Caco-2 (cell line): ENCODE results near the gene PMF1. TPM values are rescaled to one million over a fixed set of nuclear protein-coding genes. Genes with fewer than 3 reads are reported as not detected.

ENCODE experiments used
- BruUV-seq: library from RNA; stranded (reverse); fragments of 400-500 nt; replicated peaks from 2 replicates; lab custom pipeline; 2021; lab: Mats Ljungman, UMichigan
- CTCF ChIA-PET: fragments of 300-600 bp; sonication (Branson Sonifier 250); formaldehyde crosslinking; loops from one replicate; lab custom pipeline; 2022; ENCODE audit warnings: antibody characterized with exemption; lab: Charles Lee
- POLR2A ChIA-PET: fragments of 300-600 bp; sonication (Branson Sonifier 250); formaldehyde crosslinking; loops from one replicate; lab custom pipeline; 2022; ENCODE audit warnings: antibody characterized with exemption; lab: Charles Lee
- DNase-seq, 2 experiments: peaks; one replicate each; pipeline versions ENCODE4 v3.0.0 to v3.0.0-alpha.2; 2020 to 2022
- H3K27me3 ChIP-seq: replicated peaks from 2 replicates; pipeline ENCODE4 v1.6.0; 2011; ENCODE audit warnings: low read length; ENCODE audit not compliant: control insufficient read depth, insufficient read depth
- H3K36me3 ChIP-seq: 2 replicates; pipeline ENCODE4 v1.5.1; 2011; ENCODE audit warnings: low read length; ENCODE audit not compliant: control insufficient read depth, insufficient read depth
- H3K4me1 ChIP-seq: fragments of 250-450 bp; sonication (Bioruptor Pico); 2 replicates; pipeline ENCODE4 v1.5.1; 2020; ENCODE audit warnings: mild to moderate bottlenecking
- H3K4me3 ChIP-seq: 2 replicates; pipeline ENCODE4 v1.5.1; 2011; ENCODE audit warnings: low read depth, mild to moderate bottlenecking, control low read depth, low read length
- H3K9me3 ChIP-seq: fragments of 250-450 bp; sonication (Bioruptor Pico); 2 replicates; pipeline ENCODE4 v1.5.1; 2020; ENCODE audit warnings: mild to moderate bottlenecking, moderate library complexity
- H3K27ac Mint-ChIP-seq: one replicate; pipeline ENCODE4 v1.8.0; 2022; ENCODE audit warnings: mixed read lengths; ENCODE audit not compliant: unreplicated experiment
- H3K27me3 Mint-ChIP-seq: one replicate; pipeline ENCODE4 v1.8.0; 2022; ENCODE audit warnings: mixed read lengths; ENCODE audit not compliant: insufficient read depth, unreplicated experiment
- H3K36me3 Mint-ChIP-seq: one replicate; pipeline ENCODE4 v1.8.0; 2022; ENCODE audit warnings: mild to moderate bottlenecking, mixed read lengths; ENCODE audit not compliant: insufficient read depth, unreplicated experiment
- H3K4me1 Mint-ChIP-seq: one replicate; pipeline ENCODE4 v1.8.0; 2022; ENCODE audit warnings: low read depth, mixed read lengths; ENCODE audit not compliant: unreplicated experiment
- H3K4me3 Mint-ChIP-seq: one replicate; pipeline ENCODE4 v1.8.0; 2022; ENCODE audit warnings: mild to moderate bottlenecking, moderate library complexity, mixed read lengths; ENCODE audit not compliant: unreplicated experiment
- H3K9me3 Mint-ChIP-seq: one replicate; pipeline ENCODE4 v1.8.0; 2022; ENCODE audit warnings: mixed read lengths; ENCODE audit not compliant: unreplicated experiment
- intact Hi-C: fragments of 100-400 bp; cut with micrococcal nuclease; formaldehyde crosslinking; loops from one replicate; pipeline ENCODE4 v1.10.0; 2022; ENCODE audit not compliant: unreplicated experiment
- total RNA-seq: library from RNA; stranded (reverse); gene quantifications from 2 replicates; pipeline ENCODE4 v1.2.3, GENCODE V29; 2022
- TF ChIP-seq, protein P1 (sequence below), 2 experiments: fragments of 200-600 bp in 1 of 2; IDR thresholded peaks; 1 replicate in 1 of 2; 2 replicates in 1 of 2; pipeline versions ENCODE4 v1.5.1 to v1.8.0; 2011 to 2022; ENCODE audit warnings: antibody characterized with exemption in 1 of 2, control low read depth in 1 of 2, inconsistent platforms in 1 of 2, low read depth in 1 of 2, low read length in 1 of 2, mild to moderate bottlenecking in 1 of 2, moderate library complexity in 1 of 2; ENCODE audit not compliant: insufficient read depth in 1 of 2, severe bottlenecking in 1 of 2, unreplicated experiment in 1 of 2

The PMF1 gene
- total RNA-seq, 1 experiment from 2014 or later: 90.2 TPM

DNA sequence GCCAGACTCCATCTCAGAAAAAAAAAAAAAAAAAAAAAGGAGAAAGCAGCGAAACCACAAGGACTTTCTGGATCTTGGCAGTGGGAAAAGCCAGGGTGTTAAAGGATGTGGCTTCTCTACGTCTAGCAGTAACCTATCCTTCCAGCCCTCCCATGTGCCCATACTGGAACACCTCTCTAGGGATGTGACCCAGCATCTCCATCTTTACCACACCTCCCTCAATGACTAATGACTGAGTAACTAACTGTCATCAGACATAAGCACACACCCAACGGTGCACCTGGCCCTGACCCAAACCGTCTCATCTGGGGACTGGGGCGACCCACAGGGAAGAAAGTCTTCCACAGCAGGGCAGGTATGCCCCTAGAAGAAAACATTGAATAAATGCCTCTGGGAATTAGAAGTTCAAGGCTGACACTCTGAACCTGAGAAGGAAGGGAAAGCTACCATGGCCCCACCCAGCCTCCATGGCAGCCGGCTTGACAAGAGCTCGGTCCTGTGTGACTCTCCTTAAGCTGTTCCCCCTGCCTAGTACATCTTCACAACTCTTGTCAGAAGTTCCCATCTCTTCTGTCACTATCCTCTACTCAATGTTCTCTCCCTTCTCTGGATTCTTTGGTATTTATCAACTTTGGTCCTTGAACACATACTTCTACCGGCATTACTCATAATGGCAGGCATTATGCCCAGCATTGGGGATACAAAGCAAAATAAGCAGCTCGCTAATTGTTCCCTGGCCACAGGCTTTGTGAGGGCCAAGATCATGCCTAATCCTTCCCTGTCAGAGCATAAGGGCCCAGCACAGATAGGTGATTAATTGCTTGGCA is 49.9 kb downstream of the PMF1 start:
- intact Hi-C loops: no loop called here
- no peaks in the 10 kb centered on the region for H3K4me1 ChIP-seq
- ChIA-PET CTCF (no interaction called here), POLR2A (no interaction called here)
- no peak for DNase-seq
- H3K9me3 Mint-ChIP-seq: no peaks in the 10 kb centered on the region
- no peaks in the 10 kb centered on the region for H3K9me3 ChIP-seq
- no peaks in the 10 kb centered on the region for H3K27me3 Mint-ChIP-seq
- no peaks in the 10 kb centered on the region for H3K4me1 Mint-ChIP-seq
- H3K27me3 ChIP-seq: no peaks in the 10 kb centered on the region
- no peak overlapping the region for H3K4me3 Mint-ChIP-seq
- H3K27ac Mint-ChIP-seq: no peak overlapping the region
- H3K36me3 Mint-ChIP-seq: peaks cover 88% of the 10 kb centered on the region
- BruUV-seq: no TSS peak
- peaks cover 16% of the 10 kb centered on the region for H3K36me3 ChIP-seq
- no peak overlapping the region for H3K4me3 ChIP-seq
- TF ChIP-seq, protein P1, sequence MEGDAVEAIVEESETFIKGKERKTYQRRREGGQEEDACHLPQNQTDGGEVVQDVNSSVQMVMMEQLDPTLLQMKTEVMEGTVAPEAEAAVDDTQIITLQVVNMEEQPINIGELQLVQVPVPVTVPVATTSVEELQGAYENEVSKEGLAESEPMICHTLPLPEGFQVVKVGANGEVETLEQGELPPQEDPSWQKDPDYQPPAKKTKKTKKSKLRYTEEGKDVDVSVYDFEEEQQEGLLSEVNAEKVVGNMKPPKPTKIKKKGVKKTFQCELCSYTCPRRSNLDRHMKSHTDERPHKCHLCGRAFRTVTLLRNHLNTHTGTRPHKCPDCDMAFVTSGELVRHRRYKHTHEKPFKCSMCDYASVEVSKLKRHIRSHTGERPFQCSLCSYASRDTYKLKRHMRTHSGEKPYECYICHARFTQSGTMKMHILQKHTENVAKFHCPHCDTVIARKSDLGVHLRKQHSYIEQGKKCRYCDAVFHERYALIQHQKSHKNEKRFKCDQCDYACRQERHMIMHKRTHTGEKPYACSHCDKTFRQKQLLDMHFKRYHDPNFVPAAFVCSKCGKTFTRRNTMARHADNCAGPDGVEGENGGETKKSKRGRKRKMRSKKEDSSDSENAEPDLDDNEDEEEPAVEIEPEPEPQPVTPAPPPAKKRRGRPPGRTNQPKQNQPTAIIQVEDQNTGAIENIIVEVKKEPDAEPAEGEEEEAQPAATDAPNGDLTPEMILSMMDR (IDR thresholded peaks at IDR 0.05; ENCODE audit: insufficient read depth in 1 of 2, low read depth in 1 of 2, low read length in 1 of 2, severe bottlenecking in 1 of 2, unreplicated experiment in 1 of 2): no peak

DNA sequence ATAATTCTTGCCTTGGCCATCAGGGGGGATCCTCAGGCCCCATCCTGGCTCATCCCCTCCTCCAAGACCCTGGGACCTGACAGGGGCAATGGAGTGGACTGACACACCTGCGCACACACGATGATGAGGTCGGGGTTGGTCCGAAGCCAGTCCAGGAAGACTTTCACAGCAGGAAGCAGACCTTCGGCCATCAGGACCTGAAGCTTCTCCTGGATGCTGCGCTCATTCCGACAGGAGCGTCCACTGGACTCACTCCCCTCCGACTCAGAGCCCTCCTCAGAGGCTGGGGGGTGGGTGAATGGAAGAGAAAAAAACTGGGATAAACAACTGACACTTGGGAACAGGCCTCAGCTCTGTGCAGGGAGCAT is 50.5 kb downstream of the PMF1 start:
- TF ChIP-seq, protein P1 (IDR thresholded peaks at IDR 0.05; ENCODE audit: insufficient read depth in 1 of 2, low read depth in 1 of 2, low read length in 1 of 2, severe bottlenecking in 1 of 2, unreplicated experiment in 1 of 2): no peak
- H3K36me3 Mint-ChIP-seq: peaks cover 88% of the 10 kb centered on the region
- H3K27ac Mint-ChIP-seq: no peak overlapping the region
- H3K27me3 ChIP-seq: no peaks in the 10 kb centered on the region
- H3K36me3 ChIP-seq: peaks cover 17% of the 10 kb centered on the region
- POLR2A ChIA-PET: no interaction called here
- H3K4me1 Mint-ChIP-seq: no peaks in the 10 kb centered on the region
- no peaks in the 10 kb centered on the region for H3K9me3 ChIP-seq
- H3K27me3 Mint-ChIP-seq: no peaks in the 10 kb centered on the region
- H3K9me3 Mint-ChIP-seq: no peaks in the 10 kb centered on the region
- intact Hi-C loops: no loop called here
- H3K4me1 ChIP-seq: no peaks in the 10 kb centered on the region
- DNase-seq: no peak
- H3K4me3 Mint-ChIP-seq: no peak overlapping the region
- BruUV-seq: no TSS peak
- CTCF ChIA-PET: no interaction called here
- H3K4me3 ChIP-seq: no peak overlapping the region

DNA sequence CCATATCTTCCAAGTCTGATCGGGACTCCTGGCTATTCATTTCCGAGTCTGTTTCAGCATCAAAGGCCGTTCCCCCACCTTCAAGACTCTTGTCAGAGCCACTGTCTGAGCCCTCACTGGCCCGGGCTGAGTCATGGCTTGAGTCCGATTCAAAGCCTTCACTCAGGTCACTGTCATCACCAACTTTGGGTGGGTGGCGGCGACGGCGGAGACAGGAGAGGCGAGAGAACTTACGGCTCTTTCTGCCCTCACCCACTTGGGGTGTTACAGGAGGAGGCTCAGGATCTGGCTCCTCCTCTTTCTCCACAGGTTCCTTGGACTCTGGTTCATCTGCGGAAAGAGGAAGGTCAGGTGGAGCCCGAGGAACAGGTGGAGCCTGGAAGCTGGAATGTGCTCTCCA is 53.2 kb downstream of the PMF1 start:
- ChIA-PET POLR2A (no interaction called here), CTCF (no interaction called here)
- Histone ChIP-seq H3K9me3 (no peaks in the 10 kb centered on the region), H3K4me1 (no peaks in the 10 kb centered on the region), H3K4me3 (no peak overlapping the region), H3K36me3 (peaks cover 9% of the 10 kb centered on the region), H3K27me3 (no peaks in the 10 kb centered on the region)
- Mint-ChIP-seq H3K4me1 (no peaks in the 10 kb centered on the region), H3K4me3 (no peak overlapping the region), H3K27me3 (no peaks in the 10 kb centered on the region), H3K36me3 (peaks cover 88% of the 10 kb centered on the region), H3K27ac (no peak overlapping the region), H3K9me3 (no peaks in the 10 kb centered on the region)
- BruUV-seq: TSS peak; percentile 62
- TF ChIP-seq, protein P1 (IDR thresholded peaks at IDR 0.05; ENCODE audit: insufficient read depth in 1 of 2, low read depth in 1 of 2, low read length in 1 of 2, severe bottlenecking in 1 of 2, unreplicated experiment in 1 of 2): no peak
- intact Hi-C loops: no loop called here
- no peak for DNase-seq
